H1 (cell line): ENCODE measurements around the gene ACADVL. TPM values are rescaled to one million over a fixed set of nuclear protein-coding genes. Genes with fewer than 3 reads are reported as not detected.

Source experiments
- BCL11A ChIP-seq, 2 experiments: IDR thresholded peaks; one replicate each; pipeline ENCODE4 v1.6.1; 2011; ENCODE audit warnings: low read depth in 2 of 2, low read length in 2 of 2, mild to moderate bottlenecking in 2 of 2
- CEBPB ChIP-seq: IDR thresholded peaks from 2 replicates; pipeline ENCODE4 v1.6.1; 2012; ENCODE audit warnings: low read depth, low read length
- EZH2 ChIP-seq: fragments of 200-600 bp; sonication (generic); IDR thresholded peaks from 2 replicates; pipeline ENCODE4 v1.7.1; 2012; ENCODE audit warnings: low read depth, mild to moderate bottlenecking, moderate library complexity, low read length, inconsistent platforms; ENCODE audit not compliant: severe bottlenecking
- FOSL1 ChIP-seq: IDR thresholded peaks from 2 replicates; pipeline ENCODE4 v1.6.1; 2011; ENCODE audit warnings: mild to moderate bottlenecking, low read depth, low read length, moderate library complexity; ENCODE audit not compliant: insufficient read depth
- JUND ChIP-seq: IDR thresholded peaks from 2 replicates; pipeline ENCODE4 v1.6.1; 2011; ENCODE audit warnings: mild to moderate bottlenecking, improper control_type of control experiment, low read length
- KDM5A ChIP-seq: fragments of 200-600 bp; IDR thresholded peaks from 2 replicates; pipeline ENCODE4 v1.7.1; 2012; ENCODE audit warnings: mild to moderate bottlenecking, low read length, inconsistent platforms, mixed read lengths
- RNF2 ChIP-seq: fragments of 200-900, 300-1000 bp; sonication (generic); IDR thresholded peaks from 2 replicates; pipeline ENCODE4 v1.7.1; 2016; ENCODE audit warnings: borderline replicate concordance, low read depth, mild to moderate bottlenecking, antibody characterized with exemption, low read length; ENCODE audit not compliant: poor library complexity, severe bottlenecking; ENCODE audit errors: missing control alignments
- SRF ChIP-seq: IDR thresholded peaks from 2 replicates; pipeline ENCODE4 v1.6.1; 2011; ENCODE audit warnings: mild to moderate bottlenecking, low read depth, low read length, moderate library complexity
- polyA plus RNA-seq, 7 experiments: library from polyadenylated mRNA; depleted of rRNA in 3 of 7; stranded (reverse) in 5 of 7; unstranded in 2 of 7; fragments of >200 nt in 5 of 7; fragments of 200-250 nt in 2 of 7; gene quantifications; 1 replicate in 5 of 7; 2 replicates in 1 of 7; 4 replicates in 1 of 7; pipeline versions ENCODE4 v1.2.1 to v1.2.3, GENCODE V29; 2011 to 2013; ENCODE audit warnings: missing spikeins in 2 of 7, mixed read lengths in 2 of 7
- total RNA-seq: library from RNA; stranded (reverse); fragmentation: NEBNext Ultra II Directional; extraction: Animal tissue kit (Norgen Biotek cat#: 25700); gene quantifications from 2 replicates; pipeline ENCODE4 v1.2.1, GENCODE V29; 2021
- TF ChIP-seq, protein P1 (sequence below): fragments of 300-600 bp; sonication (generic); IDR thresholded peaks from 2 replicates; pipeline ENCODE4 v1.7.1; 2012; ENCODE audit warnings: low read length, moderate library complexity, mild to moderate bottlenecking, inconsistent platforms; ENCODE audit not compliant: insufficient replicate concordance
- TF ChIP-seq, protein P2 (sequence below): IDR thresholded peaks from 2 replicates; pipeline ENCODE4 v1.6.1; 2011; ENCODE audit warnings: low read length, improper control_type of control experiment

ACADVL gene
- total and polyA plus RNA-seq, 2 of the 8 experiments (the other 6 are each of a cell fraction or from before 2014, with no cell fraction given), result 181 to 231 TPM

DNA sequence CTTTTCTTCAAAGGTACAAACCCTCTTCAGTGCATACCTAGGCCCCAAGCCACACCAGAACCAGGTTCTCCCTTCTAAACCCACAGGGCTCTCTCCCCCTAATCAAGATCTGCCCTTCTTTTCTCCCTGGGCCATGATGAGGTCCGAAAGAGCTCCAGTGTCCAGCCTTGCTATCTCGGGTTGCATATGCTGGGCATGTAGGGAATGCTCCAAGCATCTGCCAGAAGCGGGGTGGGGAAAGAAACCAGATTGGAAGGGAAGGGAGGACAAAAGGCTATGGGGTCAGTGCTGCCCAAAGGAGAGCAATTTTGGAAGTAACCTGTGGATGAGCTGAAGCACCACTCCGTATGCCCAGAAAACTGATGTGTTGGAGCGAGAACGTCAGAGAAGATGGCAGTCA is 29.5 kb downstream of the ACADVL start (continued):
- TF ChIP-seq, protein P1, sequence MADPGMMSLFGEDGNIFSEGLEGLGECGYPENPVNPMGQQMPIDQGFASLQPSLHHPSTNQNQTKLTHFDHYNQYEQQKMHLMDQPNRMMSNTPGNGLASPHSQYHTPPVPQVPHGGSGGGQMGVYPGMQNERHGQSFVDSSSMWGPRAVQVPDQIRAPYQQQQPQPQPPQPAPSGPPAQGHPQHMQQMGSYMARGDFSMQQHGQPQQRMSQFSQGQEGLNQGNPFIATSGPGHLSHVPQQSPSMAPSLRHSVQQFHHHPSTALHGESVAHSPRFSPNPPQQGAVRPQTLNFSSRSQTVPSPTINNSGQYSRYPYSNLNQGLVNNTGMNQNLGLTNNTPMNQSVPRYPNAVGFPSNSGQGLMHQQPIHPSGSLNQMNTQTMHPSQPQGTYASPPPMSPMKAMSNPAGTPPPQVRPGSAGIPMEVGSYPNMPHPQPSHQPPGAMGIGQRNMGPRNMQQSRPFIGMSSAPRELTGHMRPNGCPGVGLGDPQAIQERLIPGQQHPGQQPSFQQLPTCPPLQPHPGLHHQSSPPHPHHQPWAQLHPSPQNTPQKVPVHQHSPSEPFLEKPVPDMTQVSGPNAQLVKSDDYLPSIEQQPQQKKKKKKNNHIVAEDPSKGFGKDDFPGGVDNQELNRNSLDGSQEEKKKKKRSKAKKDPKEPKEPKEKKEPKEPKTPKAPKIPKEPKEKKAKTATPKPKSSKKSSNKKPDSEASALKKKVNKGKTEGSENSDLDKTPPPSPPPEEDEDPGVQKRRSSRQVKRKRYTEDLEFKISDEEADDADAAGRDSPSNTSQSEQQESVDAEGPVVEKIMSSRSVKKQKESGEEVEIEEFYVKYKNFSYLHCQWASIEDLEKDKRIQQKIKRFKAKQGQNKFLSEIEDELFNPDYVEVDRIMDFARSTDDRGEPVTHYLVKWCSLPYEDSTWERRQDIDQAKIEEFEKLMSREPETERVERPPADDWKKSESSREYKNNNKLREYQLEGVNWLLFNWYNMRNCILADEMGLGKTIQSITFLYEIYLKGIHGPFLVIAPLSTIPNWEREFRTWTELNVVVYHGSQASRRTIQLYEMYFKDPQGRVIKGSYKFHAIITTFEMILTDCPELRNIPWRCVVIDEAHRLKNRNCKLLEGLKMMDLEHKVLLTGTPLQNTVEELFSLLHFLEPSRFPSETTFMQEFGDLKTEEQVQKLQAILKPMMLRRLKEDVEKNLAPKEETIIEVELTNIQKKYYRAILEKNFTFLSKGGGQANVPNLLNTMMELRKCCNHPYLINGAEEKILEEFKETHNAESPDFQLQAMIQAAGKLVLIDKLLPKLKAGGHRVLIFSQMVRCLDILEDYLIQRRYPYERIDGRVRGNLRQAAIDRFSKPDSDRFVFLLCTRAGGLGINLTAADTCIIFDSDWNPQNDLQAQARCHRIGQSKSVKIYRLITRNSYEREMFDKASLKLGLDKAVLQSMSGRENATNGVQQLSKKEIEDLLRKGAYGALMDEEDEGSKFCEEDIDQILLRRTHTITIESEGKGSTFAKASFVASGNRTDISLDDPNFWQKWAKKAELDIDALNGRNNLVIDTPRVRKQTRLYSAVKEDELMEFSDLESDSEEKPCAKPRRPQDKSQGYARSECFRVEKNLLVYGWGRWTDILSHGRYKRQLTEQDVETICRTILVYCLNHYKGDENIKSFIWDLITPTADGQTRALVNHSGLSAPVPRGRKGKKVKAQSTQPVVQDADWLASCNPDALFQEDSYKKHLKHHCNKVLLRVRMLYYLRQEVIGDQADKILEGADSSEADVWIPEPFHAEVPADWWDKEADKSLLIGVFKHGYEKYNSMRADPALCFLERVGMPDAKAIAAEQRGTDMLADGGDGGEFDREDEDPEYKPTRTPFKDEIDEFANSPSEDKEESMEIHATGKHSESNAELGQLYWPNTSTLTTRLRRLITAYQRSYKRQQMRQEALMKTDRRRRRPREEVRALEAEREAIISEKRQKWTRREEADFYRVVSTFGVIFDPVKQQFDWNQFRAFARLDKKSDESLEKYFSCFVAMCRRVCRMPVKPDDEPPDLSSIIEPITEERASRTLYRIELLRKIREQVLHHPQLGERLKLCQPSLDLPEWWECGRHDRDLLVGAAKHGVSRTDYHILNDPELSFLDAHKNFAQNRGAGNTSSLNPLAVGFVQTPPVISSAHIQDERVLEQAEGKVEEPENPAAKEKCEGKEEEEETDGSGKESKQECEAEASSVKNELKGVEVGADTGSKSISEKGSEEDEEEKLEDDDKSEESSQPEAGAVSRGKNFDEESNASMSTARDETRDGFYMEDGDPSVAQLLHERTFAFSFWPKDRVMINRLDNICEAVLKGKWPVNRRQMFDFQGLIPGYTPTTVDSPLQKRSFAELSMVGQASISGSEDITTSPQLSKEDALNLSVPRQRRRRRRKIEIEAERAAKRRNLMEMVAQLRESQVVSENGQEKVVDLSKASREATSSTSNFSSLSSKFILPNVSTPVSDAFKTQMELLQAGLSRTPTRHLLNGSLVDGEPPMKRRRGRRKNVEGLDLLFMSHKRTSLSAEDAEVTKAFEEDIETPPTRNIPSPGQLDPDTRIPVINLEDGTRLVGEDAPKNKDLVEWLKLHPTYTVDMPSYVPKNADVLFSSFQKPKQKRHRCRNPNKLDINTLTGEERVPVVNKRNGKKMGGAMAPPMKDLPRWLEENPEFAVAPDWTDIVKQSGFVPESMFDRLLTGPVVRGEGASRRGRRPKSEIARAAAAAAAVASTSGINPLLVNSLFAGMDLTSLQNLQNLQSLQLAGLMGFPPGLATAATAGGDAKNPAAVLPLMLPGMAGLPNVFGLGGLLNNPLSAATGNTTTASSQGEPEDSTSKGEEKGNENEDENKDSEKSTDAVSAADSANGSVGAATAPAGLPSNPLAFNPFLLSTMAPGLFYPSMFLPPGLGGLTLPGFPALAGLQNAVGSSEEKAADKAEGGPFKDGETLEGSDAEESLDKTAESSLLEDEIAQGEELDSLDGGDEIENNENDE, result no peak
- TF ChIP-seq, protein P2, sequence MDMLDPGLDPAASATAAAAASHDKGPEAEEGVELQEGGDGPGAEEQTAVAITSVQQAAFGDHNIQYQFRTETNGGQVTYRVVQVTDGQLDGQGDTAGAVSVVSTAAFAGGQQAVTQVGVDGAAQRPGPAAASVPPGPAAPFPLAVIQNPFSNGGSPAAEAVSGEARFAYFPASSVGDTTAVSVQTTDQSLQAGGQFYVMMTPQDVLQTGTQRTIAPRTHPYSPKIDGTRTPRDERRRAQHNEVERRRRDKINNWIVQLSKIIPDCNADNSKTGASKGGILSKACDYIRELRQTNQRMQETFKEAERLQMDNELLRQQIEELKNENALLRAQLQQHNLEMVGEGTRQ, result no peak
- TF ChIP-seq KDM5A (no peak), SRF (no peak), RNF2 (no peak), BCL11A (IDR thresholded peaks at IDR 0.05; ENCODE audit: low read depth in 2 of 2, low read length in 2 of 2) (no peak), JUND (no peak), CEBPB (no peak), EZH2 (no peak), FOSL1 (no peak)
